GM21423 (cell line): Measurements from ENCODE around the gene CCDC85B.

ENCODE experiments used
- ATAC-seq: cut with Tn5 transposase; IDR thresholded peaks from one replicate; pipeline ENCODE4 v1.9.1; 2021; ENCODE audit warnings: mild to moderate bottlenecking, moderate library complexity; ENCODE audit not compliant: unreplicated experiment

The CCDC85B gene

DNA sequence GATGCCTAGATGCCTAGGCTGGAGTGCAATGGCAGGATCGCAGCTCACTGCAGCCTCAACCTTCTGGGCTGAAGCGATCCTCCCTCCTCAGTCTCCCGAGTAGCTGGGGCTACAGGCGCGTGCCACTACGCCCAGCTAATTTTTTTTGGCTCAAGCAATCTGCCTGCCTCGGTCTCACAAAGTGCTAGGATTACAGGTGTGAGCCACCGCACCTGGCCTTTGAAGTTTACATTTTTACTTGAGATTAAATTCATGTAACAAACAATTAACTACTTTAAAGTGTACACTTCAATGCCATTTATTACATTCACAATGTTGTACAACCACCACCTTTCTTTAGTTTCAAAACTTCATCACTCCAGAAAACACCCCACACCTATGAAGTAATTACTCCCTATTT, 13.2 kb downstream of the CCDC85B start:
- ATAC-seq = no peak

DNA sequence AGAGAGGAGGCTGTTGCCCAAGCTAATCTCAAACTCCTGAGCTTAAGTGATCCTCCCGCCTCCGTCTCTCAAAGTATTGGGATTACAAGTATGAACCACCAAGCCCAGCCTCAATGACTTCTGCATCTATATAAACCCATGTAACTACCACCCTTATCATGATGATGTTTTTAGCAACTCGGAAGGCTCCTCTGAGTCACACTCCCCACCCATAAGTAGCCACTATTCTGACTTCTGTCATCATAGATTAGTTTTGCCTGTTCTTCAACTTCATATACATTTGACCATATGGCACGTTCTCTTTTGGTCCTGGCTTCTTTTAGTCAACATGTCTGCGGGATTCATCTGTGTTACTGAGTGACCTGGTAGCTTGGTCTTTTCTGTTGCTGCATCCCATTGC, 16.1 kb downstream of the CCDC85B start:
- ATAC-seq = no peak

DNA sequence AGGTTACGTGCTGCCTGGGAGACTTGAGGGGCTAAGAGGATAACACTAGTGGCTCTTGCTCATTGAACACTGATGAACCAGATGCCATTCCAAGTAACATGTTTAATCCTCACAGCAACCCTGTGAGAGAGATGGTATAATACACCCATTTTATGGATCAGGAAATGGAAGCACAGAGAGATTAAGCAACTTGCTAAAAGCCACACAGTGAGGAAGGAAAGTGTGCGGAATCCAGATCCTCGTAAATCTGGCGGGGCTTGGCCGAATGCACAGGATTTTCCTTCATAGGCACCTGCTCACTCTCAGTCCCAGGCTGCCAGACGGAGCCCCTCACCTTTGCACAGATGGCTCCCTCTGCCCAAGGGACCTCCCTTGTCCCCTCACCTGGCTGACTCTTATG, 17.4 kb downstream of the CCDC85B start:
- no peak for ATAC-seq

DNA sequence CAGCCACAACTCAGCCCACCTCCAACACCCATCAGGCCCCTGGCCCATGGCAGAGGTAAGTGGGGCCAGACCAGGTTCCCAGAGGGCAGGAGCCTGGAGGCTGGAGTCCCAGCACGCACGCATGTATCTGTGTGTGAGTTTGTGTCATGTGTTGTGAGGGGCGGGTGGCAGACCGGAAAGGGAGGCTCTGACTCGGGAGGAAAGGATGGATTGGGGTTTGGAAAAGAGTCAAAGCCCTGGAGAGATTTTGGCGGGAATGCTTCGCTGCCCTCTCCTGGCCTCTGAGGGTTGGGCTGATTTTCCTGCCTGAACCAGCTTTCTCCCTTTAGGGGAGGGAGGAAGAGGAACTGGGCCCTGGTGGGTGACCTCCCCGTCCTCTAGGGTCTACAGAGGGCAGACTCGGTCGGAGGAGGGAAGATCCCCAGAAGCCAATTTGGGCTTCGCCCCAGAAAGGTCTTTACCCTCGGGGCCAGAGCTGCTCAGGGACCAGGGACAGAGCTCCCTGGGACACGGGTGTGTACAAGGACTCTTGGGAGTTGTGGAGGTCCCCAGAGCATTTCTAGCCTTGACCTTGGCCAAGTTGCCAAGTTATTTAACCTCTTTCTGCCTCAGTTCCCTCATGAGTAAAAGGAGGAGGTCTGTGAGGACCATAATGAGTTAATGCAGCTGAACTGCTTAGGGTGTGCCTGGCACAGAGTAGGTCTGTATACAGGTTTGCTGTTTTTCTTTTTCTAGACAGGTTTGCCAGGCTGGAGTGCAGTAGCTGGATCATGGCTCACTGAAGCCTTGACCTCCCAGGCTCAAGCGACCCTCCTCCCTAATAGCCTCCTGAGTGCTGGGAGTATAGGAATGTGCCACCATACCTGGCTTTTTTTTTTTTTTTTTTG, 21.5 kb downstream of the CCDC85B start:
- ATAC-seq = no peak

DNA sequence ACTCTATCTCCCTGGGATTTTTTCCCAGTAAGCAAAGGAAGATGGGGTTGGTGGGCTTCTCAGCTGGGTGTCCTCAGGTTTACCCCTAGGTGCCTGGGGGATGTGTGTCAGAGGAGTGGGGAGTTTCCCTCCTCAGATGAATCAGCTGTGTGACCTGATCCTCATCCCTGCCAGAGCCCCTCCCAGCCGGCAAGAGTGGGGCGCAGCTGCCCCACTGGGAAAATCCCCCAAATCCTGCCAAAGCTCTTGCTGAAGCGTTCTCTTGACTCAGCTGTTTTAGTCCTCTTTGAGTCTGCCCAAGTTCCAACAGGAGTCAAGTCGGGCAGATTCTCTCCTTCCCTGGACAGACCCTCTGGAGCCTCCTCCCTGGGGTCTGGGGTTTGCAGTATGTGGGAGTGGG, 22.4 kb downstream of the CCDC85B start:
- no peak for ATAC-seq

DNA sequence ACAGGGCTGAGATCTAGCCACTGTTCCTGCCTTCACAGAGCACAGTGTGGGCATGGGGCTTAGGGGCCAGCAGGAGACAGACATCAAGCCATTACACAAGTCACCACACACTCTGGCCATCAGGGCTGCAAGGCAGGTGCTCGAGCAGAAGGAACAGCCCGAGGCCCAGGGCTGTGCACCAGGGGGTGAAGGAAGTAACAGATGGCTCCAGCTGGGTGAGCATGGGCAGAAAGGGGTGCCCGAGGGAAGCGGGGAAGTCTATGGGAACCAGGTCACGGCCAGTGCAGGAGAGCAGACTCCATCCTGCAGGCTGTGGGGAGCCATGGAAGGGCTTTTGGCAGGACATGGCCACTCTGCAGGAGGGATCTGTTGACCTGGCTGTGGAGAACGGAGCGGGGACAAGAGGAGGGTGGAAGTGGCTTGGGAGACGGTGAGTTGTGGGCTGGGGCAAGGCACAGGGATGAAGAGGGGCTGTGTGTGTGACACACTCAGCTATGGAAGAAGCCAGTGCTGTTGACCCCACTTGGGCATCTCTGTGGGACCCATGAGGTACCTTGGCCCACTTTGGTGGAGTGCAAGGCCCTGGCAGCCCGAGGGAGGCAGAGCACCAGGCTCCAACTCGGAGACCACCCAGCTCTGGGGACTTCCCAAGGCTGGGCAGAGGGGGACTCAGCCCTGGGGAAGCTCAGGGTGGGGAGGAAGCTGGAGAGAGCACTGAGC, 24.8 kb downstream of the CCDC85B start:
- no peak for ATAC-seq

DNA sequence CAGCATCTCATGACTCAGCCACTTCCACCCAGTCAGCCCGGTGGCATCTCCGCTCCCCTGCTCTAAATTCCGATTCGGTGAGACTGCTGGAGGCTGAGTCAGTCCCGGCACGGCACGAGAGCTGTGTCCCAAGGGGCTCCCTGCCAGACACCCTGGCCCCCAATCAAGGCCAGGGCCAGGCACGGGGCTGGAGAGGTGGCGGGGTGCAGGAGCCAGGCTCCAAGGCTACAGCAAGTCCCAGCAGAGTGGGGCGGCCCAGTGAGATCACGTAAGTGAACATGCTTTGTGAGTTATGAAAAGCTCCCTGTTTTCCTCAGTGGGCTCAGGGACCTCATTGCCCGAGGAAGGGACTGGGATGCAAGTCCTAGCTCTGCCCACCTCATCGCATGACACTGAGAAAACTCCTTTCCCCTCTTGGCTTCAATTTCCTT, 25.4 kb downstream of the CCDC85B start:
- ATAC-seq = no peak

DNA sequence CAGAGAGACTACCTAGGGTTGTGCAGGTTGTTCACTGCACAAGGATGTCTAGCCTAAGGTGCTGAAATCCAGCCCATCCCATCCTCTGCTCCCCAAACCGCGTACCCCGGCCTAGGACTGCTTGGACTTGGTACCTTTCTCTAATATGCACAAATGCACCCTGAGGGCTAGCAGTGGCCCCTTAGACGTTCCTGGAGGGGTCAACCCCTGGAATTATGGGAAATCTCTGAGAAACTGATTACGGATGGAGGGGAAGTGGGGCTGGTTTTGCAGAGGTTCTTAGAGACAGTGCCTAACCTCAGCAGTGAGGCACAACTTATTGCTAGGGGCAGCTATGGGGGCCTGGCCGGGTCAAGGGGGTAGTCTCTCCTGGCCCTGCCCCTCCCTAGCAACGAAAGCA, 25.9 kb downstream of the CCDC85B start:
- no peak for ATAC-seq

DNA sequence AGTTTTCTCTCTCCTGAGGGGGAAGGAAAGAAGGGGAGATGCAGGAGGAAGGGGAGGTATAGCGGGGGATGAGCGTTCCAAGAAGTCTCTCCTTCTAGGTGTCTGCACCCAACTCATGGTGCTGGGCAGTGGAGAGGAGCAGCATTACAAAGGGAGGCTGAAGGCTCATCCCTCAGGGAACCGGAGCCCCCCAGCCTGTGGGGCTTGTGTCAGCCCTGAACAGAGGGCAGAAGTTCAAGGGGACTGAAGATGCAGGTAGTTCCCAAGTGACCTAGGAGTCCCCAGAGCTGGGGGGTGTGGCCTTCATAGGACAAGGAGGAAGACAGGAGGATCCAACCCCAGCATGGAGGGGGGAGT, 26.6 kb downstream of the CCDC85B start:
- ATAC-seq = no peak

DNA sequence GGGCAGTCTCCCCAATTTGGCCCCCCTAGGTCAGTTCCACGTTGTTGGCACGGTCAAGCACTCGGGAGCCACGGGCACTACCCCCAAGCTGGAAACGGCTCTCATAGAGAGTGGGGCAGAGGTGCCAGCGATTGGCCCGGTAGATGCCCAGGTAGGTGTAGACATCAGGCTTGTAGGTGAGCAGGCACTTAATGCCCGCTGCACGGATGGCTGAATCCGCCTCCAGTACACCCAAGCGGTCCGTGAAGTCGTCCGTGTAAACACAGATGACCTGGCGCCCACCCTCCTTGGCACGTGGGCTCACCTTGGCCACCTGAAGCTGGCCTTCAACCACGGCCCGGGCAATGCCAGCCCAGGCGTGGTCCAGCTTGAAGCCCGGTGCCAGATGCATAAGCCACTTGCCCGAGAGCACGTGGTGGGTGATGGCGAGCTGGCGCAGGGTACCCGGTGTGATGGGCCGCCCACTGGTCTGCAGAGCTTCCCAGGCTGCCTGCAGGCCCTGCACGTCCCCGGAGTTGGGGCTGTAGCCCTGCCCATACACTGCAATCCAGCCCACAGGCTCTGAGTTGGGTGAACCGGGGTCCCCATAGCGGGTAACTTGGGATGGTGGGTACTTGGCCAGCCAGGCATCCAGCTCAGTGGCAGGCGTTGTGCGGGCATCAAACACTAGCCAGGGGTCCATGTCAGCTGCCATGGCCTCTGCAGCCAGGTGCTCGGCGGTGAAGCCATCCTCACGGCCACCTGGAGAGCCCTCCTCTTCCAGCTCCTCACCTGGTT, 27.1 kb downstream of the CCDC85B start:
- no peak for ATAC-seq

DNA sequence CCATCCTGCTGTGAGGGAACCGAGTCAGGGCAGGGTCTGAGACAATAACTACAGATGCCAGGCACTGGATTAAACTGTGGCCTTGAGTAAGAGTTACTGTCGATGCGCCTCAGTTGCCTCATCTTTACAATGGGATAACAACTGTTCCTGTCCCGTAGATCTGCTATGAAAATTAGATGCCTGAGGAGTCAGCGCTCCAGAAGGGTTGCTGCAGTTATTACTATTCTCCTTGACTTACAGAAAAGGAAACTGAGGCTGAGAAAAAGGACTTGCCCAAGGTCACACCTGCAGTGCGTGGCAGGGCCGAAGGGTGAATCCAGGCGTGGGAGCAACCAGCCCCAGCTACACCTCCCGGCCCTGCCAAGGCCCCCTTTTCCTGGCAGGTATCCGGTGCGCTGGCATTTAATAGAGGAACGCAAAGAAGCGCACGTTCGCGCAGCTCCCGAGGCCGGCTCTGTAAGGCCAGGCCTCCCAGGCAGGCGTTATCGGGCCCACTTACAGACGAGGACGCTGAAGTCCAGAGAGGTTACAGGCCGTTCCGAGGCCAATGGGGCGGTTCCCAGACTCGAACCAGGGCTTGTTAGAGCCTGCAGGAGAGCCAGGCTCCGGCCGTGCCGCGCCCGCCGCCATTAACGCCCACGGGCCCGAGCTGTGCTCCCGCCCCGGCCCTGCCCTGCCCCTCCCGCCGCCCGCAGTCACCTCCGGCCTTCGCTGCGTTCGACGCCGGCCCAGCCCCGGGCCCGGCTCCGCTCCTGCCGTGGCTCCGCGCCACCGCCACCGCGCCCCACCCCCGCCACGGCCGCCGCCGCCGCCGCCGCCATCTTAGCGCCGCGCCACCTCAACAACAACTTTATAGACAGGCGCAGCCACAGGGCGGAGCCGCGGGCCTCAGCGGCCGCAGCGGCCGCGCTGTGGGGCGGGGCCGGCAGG, 28.0 kb downstream of the CCDC85B start, which contains the start of gene C11orf68:
TSS of gene C11orf68 (minus strand) at position 852 of the 930 bp plus-strand sequence. CDS start at position 821, 31 bp downstream.
- peak; percentile 52 for ATAC-seq

DNA sequence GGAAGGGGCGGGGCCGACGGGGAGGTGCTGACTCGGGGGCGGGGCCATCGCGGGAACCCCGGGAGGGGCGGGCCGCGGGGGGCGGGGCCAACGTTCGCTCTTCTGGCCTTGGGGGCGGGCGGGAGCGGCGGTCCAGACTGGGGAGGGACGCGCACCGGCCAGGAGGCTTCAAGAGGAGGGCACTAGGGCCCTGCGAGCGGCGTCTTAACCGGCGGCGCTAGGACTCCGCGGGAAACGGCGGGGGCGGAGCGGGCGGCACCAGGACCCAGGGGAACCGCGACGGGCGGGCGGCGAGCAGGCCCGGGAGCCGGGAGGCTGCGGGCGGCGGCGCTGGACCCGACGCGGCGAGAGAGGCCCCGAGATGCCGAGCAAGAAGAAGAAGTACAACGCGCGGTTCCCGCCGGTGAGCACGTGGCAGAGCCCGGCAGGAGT, 28.7 kb downstream of the CCDC85B start, which contains the start of gene DRAP1:
TSS of gene DRAP1 (plus strand) at position 286 of the 432 bp plus-strand sequence. CDS start at position 362, 76 bp downstream.
- ATAC-seq = peak; percentile 87

DNA sequence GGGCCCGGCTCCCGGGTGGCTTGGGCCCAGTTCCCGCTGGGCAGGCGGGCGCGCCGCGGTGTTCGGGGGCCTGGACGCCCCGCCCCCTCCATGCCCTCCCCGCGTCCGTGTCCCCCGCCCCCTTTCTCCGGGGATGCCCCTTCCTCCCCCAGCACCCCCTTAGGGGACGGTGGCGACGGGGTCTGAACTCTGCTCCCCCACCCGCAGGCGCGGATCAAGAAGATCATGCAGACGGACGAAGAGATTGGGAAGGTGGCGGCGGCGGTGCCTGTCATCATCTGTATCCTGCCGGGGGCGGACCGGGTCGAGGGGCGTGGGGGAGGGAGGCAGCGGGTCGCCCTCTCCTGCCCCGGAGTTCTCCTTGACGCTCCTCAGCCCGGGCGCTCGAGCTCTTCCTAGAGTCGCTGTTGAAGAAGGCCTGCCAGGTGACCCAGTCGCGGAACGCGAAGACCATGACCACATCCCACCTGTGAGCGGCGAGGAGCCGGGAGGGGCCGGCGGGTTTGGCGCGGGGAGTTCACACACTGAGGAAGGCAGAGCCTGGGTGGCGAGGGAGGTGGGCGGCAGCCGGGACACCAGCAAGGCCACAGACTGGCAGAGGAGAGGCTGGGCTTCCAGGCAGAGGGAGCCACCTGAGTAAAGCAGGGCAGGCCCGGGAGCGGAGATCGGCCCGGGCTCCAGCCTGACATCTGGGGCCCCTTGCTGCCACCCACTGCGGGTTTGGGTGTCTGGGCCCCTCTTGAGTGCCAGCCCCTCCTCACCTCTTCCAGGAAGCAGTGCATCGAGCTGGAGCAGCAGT, 29.3 kb downstream of the CCDC85B start:
- ATAC-seq = peak; percentile 40

DNA sequence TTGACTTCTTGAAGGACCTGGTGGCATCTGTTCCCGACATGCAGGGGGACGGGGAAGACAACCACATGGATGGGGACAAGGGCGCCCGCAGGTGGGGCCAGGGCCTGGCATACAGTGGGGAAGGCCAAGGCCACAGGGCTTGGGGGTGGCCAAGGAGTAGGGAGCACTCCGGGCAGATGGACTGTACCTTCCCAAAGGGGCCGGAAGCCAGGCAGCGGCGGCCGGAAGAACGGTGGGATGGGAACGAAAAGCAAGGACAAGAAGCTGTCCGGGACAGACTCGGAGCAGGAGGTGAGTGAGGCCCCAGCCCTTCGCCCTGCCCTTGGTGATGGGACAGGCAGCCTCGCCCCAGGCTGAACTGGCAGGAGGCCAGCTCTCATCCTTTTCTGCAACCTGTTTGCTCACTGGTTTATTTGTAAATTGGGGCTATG, 29.9 kb downstream of the CCDC85B start:
- ATAC-seq = no peak

DNA sequence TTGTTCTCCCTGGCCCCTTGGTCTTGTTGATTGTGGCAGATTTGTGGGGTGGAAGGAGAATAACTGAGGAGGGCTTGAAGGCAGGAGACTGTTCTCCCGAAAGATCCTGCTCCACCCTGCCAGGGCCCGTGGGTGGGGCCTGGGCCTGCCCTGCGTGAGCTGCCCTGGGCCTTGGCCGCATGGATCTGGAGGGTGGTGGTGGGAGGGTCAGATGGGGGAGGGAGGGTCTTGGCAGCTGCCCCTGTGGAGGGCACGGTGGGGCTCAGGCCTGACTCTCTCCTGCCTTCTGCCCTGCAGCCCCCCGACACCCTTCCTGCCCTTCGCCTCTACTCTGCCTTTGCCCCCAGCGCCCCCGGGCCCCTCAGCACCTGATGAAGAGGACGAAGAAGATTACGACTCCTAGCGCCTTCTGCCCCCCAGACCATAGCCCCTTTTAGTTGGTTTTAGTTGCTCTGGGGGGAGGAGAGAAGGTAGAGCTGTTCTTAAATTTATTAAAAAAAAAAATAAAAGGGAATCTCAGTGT, 30.6 kb downstream of the CCDC85B start:
- no peak for ATAC-seq

DNA sequence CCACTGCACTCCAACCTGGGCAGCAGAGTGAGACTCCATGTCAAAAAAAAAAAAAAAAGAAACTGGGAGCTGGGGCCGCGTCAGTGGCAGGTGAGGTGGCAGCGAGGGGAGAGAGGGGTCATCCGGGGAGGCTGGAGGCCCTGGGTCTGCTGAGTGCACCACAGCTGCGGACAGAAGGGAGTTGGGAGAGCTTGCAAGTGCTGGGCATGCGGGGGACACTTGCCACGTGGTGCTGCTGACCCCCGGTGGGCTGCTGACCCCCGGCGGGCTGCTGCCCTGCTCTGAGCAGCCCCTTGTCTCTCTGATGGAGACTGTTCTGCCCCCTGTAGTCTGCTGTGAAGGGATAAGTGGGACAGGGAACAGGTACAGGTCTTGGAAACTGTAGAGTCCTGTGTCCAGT, 31.4 kb downstream of the CCDC85B start:
- no peak for ATAC-seq

DNA sequence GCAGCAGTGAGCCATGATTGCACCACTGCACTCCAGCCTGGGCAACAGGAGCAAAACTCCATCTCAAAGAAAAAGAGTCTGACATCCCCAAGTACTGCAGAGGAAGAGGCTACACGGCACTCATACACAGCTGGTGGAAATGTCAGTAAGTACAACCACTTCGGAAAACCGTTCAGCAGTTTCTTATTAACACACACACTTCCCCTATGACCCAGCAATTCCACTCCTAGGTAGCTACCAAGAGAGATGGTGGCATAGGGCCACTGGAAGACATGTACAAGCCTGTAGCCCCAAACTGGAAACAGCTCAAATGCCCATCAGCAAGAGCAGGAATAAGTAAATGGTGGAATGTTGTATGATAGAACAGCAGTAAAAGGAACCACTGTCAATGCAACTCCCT, 32.1 kb downstream of the CCDC85B start:
- ATAC-seq = no peak

DNA sequence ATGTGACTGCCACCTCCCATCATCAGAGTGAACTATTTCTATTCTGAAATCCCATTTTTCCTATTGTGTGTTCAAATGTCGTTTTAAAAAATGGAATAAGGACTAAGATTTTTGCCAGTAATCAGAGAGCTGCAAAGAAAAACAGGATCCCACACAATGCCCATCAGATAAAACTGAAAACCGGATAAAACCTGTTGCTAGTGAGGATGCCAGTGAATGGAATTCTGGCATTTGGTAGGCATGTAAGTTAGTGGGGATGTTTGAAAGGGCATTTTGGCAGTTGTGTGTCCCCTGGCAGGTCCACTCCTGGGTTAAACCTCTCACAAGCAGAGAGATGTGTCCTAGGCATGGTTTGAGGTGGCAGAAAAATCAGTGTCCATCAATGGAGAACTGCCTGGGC, 34.9 kb downstream of the CCDC85B start:
- ATAC-seq = no peak

DNA sequence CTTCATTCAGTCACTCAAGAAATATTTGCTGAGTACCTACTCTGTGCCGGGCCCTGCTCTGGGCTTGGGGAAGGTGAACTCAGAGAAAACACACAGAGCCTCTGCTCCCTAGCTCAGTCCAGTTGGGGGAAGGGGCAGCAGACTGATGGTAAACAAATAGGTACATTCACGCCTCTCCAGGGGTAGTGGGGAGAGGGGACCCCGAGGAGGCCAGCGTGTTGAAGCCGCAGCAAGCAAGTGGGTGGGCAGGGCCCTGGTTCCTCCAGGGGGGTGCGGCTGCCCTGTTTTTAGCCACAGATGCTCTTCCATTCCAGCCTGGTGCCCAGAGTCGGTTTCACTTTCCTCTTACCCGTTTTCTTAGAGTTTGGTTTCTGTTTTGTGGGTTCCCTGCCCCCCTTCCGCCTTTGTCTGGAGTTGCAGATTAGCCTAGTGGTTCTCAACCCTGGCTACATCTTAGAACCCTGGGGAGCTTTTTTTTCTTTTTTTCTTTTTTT, 37.5 kb downstream of the CCDC85B start:
- ATAC-seq = peak; percentile 83
